ENCODE measurements around the gene GPBP1. TPM values are rescaled to one million over a fixed set of nuclear protein-coding genes. Genes with fewer than 3 reads are reported as not detected.
"Not testable (repeated sequence)": the region's sequence is repeated elsewhere in the genome, so short reads cannot be mapped to it uniquely, and the experiment has no call there.

Gene GPBP1
- total RNA-seq, 2 donors from 2014 or later, result 41.9 to 48.1 TPM

GRCh38 chr5:57276353-57276752 lies 102.5 kb downstream of the GPBP1 start:
- H3K9me3 ChIP-seq, result no peaks in the 10 kb centered on the region
- no peak for DNase-seq (ENCODE audit: low spot score)
- no peak overlapping the region for H3K27ac ChIP-seq
- no peak for TF ChIP-seq CTCF (IDR thresholded peaks at IDR 0.05)
- H3K4me1 ChIP-seq, result no peaks in the 10 kb centered on the region
- H3K27me3 ChIP-seq, result no peaks in the 10 kb centered on the region
- no peaks in the 10 kb centered on the region for H3K36me3 ChIP-seq
- no peak overlapping the region for H3K4me3 ChIP-seq

GRCh38 chr5:57277085-57277484 lies 103.2 kb downstream of the GPBP1 start:
- Histone ChIP-seq H3K27ac (no peak overlapping the region), H3K4me1 (no peaks in the 10 kb centered on the region), H3K9me3 (no peaks in the 10 kb centered on the region), H3K36me3 (no peaks in the 10 kb centered on the region), H3K27me3 (no peaks in the 10 kb centered on the region), H3K4me3 (no peak overlapping the region)
- peak in 1 of 2 donors; percentile 41 for TF ChIP-seq CTCF (IDR thresholded peaks at IDR 0.05)
- DNase-seq (ENCODE audit: low spot score), result no peak

- H3K4me1 ChIP-seq, result no peaks in the 10 kb centered on the region
- DNase-seq (ENCODE audit: low spot score), result no peak
- H3K4me3 ChIP-seq, result no peak overlapping the region
- H3K27ac ChIP-seq, result no peak overlapping the region
- no peaks in the 10 kb centered on the region for H3K27me3 ChIP-seq
- H3K36me3 ChIP-seq, result no peaks in the 10 kb centered on the region
- TF ChIP-seq CTCF (IDR thresholded peaks at IDR 0.05), result no peak
- H3K9me3 ChIP-seq, result peaks cover 0 to 11% of the 10 kb centered on the region in 2 donors
Measured at GRCh38 chr5:57280853-57281252, 107.0 kb downstream of the GPBP1 start.

DNA sequence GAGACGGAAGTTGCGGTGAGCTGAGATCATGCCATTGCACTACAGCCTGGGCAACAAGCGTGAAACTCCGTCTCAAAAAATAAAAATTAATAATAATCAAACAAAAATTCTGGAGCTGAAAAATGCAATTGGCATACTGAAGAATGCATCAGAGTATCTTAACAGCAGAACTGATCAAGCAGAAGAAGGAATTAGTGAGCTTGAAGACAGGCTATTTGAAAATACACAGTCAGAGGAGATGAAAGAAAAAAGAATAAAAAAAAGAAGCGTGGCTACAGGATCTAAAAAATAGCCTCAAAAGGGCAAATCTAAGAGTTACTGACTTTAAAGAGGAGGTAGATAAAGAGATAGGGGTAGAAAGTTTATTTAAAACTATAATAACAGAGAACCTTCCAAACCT lies 111.2 kb downstream of the GPBP1 start:
- H3K27ac ChIP-seq; H3K4me1 ChIP-seq; H3K4me3 ChIP-seq; DNase-seq (ENCODE audit: low spot score); H3K27me3 ChIP-seq; H3K36me3 ChIP-seq: not testable (repeated sequence)
- H3K9me3 ChIP-seq, result peaks cover 0 to 14% of the 10 kb centered on the region in 2 donors

DNA sequence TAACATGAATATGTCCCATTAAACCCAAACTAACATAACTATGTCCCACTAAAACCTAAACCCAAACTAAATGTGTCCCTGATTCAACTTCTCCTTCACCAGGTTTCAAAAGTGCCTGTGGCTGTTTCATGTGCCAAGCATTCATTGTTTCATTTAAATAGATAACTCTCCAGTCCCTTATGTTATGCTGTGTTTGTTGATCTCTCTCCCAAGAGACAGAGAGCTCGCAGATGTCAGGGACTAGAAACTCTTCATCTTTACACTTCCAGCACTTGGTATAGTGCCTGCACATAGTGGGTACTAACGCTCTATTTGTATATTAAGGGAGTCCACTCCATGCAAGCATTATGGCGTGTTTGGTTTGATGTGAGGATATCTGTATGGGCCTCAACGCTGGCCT lies 118.0 kb downstream of the GPBP1 start:
- DNase-seq (ENCODE audit: low spot score), result no peak
- Histone ChIP-seq H3K27ac (no peak overlapping the region), H3K27me3 (no peaks in the 10 kb centered on the region), H3K4me1 (no peaks in the 10 kb centered on the region), H3K9me3 (peaks cover 0 to 10% of the 10 kb centered on the region in 2 donors), H3K4me3 (no peak overlapping the region), H3K36me3 (no peaks in the 10 kb centered on the region)
- no peak for TF ChIP-seq CTCF (IDR thresholded peaks at IDR 0.05)

DNA sequence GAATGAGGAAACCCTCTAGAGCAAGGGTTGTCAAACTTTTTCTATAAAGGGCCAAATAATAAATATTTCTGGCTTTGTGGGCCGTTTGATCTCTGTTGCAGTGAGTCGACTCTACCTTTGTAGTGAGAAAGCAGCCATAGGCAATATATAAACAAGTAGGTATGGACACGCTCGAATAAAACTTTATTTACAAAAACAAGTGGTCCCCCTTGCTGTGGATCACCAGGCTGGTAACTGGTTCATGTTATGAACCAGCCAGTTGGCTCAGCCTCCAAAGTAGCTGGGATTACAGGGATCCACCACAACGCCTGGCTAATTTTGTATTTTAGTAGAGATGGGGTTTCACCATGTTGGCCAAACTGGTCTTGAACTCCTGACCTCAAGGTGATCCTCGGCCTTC lies 118.5 kb downstream of the GPBP1 start:
- H3K4me1 ChIP-seq, result no peaks in the 10 kb centered on the region
- no peak overlapping the region for H3K27ac ChIP-seq
- no peak for TF ChIP-seq CTCF (IDR thresholded peaks at IDR 0.05)
- no peak for DNase-seq (ENCODE audit: low spot score)
- H3K36me3 ChIP-seq, result no peaks in the 10 kb centered on the region
- peaks cover 0 to 10% of the 10 kb centered on the region in 2 donors for H3K9me3 ChIP-seq
- H3K27me3 ChIP-seq, result no peaks in the 10 kb centered on the region
- no peak overlapping the region for H3K4me3 ChIP-seq
